ENCODE measurements around the gene FMNL2. TPM values are rescaled to one million over a fixed set of nuclear protein-coding genes. Genes with fewer than 3 reads are reported as not detected.

FMNL2 gene
- polyA plus RNA-seq, 3 donors, result 0.28 to 3.2 (median 0.71) TPM

- Histone ChIP-seq H3K27ac (ENCODE audit: low read depth in 1 of 2, low read length in 2 of 2) (no peak overlapping the region), H3K4me2 (replicated peaks; ENCODE audit: extremely low read depth, low read length, poor library complexity, severe bottlenecking) (no peak overlapping the region), H3K9ac (ENCODE audit: insufficient read depth, low read length, poor library complexity, severe bottlenecking) (no peak overlapping the region), H4K20me1 (ENCODE audit: insufficient read depth, low read length) (no peaks in the 10 kb centered on the region), H2AFZ (ENCODE audit: insufficient read depth, low read depth, low read length, poor library complexity, severe bottlenecking) (no peak overlapping the region), H3K9me3 (replicated peaks in 1 of 2; ENCODE audit: control insufficient read depth in 1 of 2, insufficient read depth in 1 of 2, low read length in 2 of 2) (no peaks in the 10 kb centered on the region), H3K79me2 (ENCODE audit: insufficient read depth, low read length) (no peaks in the 10 kb centered on the region), H3K4me1 (ENCODE audit: control insufficient read depth in 1 of 2, insufficient read depth in 2 of 2, low read length in 2 of 2) (peaks cover 8 to 16% of the 10 kb centered on the region in 2 donors), H3K36me3 (replicated peaks in 1 of 2; ENCODE audit: control insufficient read depth in 1 of 2, insufficient read depth in 2 of 2, low read length in 2 of 2) (no peaks in the 10 kb centered on the region), H3K4me3 (replicated peaks in 1 of 3; ENCODE audit: low read depth in 2 of 3, low read length in 3 of 3) (no peak overlapping the region), H3K27me3 (ENCODE audit: control insufficient read depth in 2 of 2, insufficient read depth in 2 of 2, low read length in 2 of 2) (no peaks in the 10 kb centered on the region)
- WGBS (ENCODE audit: insufficient coverage), result 97% methylated on average over 3 of the region's 4 CpGs
- TF ChIP-seq CTCF (IDR thresholded peaks at IDR 0.05), result no peak
- DNase-seq, result no peak
- Mint-ChIP-seq H3K27ac (no peak overlapping the region), H3K4me1 (peaks cover 13% of the 10 kb centered on the region), H3K9me3 (no peaks in the 10 kb centered on the region), H3K36me3 (peaks cover 0 to 3% of the 10 kb centered on the region in 2 donors), H3K27me3 (ENCODE audit: low read depth in 3 of 3) (peaks cover 0 to 2% (median 0%) of the 10 kb centered on the region in 3 donors), H3K4me3 (no peak overlapping the region)
- intact Hi-C loops (cut with micrococcal nuclease), result loop anchor here in 1 of 2 donors (10.0 kb wide), 2 partner anchors 296 to 596 kb away; partner anchors contain the start of gene FMNL2
Observed at GRCh38 chr2:152630466-152630865, 295.5 kb downstream of the FMNL2 start.

- Histone ChIP-seq H3K4me1 (ENCODE audit: control insufficient read depth in 1 of 2, insufficient read depth in 2 of 2, low read length in 2 of 2) (peaks cover 3 to 9% of the 10 kb centered on the region in 2 donors), H3K4me3 (replicated peaks in 1 of 3; ENCODE audit: low read depth in 2 of 3, low read length in 3 of 3) (no peak overlapping the region), H3K9ac (ENCODE audit: insufficient read depth, low read length, poor library complexity, severe bottlenecking) (no peak overlapping the region), H3K36me3 (replicated peaks in 1 of 2; ENCODE audit: control insufficient read depth in 1 of 2, insufficient read depth in 2 of 2, low read length in 2 of 2) (no peaks in the 10 kb centered on the region), H2AFZ (ENCODE audit: insufficient read depth, low read depth, low read length, poor library complexity, severe bottlenecking) (no peak overlapping the region), H3K27me3 (ENCODE audit: control insufficient read depth in 2 of 2, insufficient read depth in 2 of 2, low read length in 2 of 2) (no peaks in the 10 kb centered on the region), H3K27ac (ENCODE audit: low read depth in 1 of 2, low read length in 2 of 2) (no peak overlapping the region), H3K9me3 (replicated peaks in 1 of 2; ENCODE audit: control insufficient read depth in 1 of 2, insufficient read depth in 1 of 2, low read length in 2 of 2) (no peaks in the 10 kb centered on the region), H3K79me2 (ENCODE audit: insufficient read depth, low read length) (no peaks in the 10 kb centered on the region), H4K20me1 (ENCODE audit: insufficient read depth, low read length) (no peaks in the 10 kb centered on the region), H3K4me2 (replicated peaks; ENCODE audit: extremely low read depth, low read length, poor library complexity, severe bottlenecking) (no peak overlapping the region)
- no peak overlapping the region for H3K27ac Mint-ChIP-seq
- H3K36me3 Mint-ChIP-seq, result peaks cover 0 to 3% of the 10 kb centered on the region in 2 donors
- intact Hi-C loops (cut with micrococcal nuclease), result loop anchor here in 1 of 2 donors (10.0 kb wide), 2 partner anchors 298 to 598 kb away; partner anchors contain the start of gene FMNL2
- no peaks in the 10 kb centered on the region for H3K27me3 Mint-ChIP-seq (ENCODE audit: low read depth in 3 of 3)
- no peaks in the 10 kb centered on the region for H3K9me3 Mint-ChIP-seq
- no peak overlapping the region for H3K4me3 Mint-ChIP-seq
- no peak for DNase-seq
- no peak for TF ChIP-seq CTCF (IDR thresholded peaks at IDR 0.05)
- 100% methylated on average over 2 of the region's 3 CpGs for WGBS (ENCODE audit: insufficient coverage)
- peaks cover 7% of the 10 kb centered on the region for H3K4me1 Mint-ChIP-seq
Observed at GRCh38 chr2:152632736-152633135, 297.8 kb downstream of the FMNL2 start.
